Calu3 (cell line): ENCODE results near the gene NMNAT3. TPM values are rescaled to one million over a fixed set of nuclear protein-coding genes. Genes with fewer than 3 reads are reported as not detected.
A peak's percentile ranks its signal among the peaks of the same experiment; 100 is the strongest.
"Not testable (repeated sequence)": the region's sequence is repeated elsewhere in the genome, so short reads cannot be mapped to it uniquely, and the experiment has no call there.

Source experiments
- BruUV-seq: library from RNA; stranded (reverse); fragments of 400-500 nt; replicated peaks from 2 replicates; lab custom pipeline; 2021; lab: Mats Ljungman, UMichigan
- CTCF ChIA-PET: fragments of 300-600 bp; sonication (Branson Sonifier 250); formaldehyde crosslinking; loops from one replicate; lab custom pipeline; 2022; ENCODE audit warnings: antibody characterized with exemption; lab: Charles Lee
- DNase-seq: peaks from one replicate; pipeline ENCODE4 v3.0.0; 2022
- H3K27ac Mint-ChIP-seq: one replicate; pipeline ENCODE4 v1.8.0; 2022; ENCODE audit warnings: mixed read lengths; ENCODE audit not compliant: unreplicated experiment
- H3K27me3 Mint-ChIP-seq: one replicate; pipeline ENCODE4 v1.8.0; 2022; ENCODE audit warnings: mixed read lengths; ENCODE audit not compliant: unreplicated experiment
- H3K36me3 Mint-ChIP-seq: one replicate; pipeline ENCODE4 v1.8.0; 2022; ENCODE audit warnings: mild to moderate bottlenecking, moderate library complexity, mixed read lengths; ENCODE audit not compliant: insufficient read depth, unreplicated experiment
- H3K4me1 Mint-ChIP-seq: one replicate; pipeline ENCODE4 v1.8.0; 2022; ENCODE audit warnings: mild to moderate bottlenecking, low read depth, mixed read lengths; ENCODE audit not compliant: unreplicated experiment
- H3K4me3 Mint-ChIP-seq: one replicate; pipeline ENCODE4 v1.8.0; 2022; ENCODE audit warnings: mild to moderate bottlenecking, low read depth, moderate library complexity, mixed read lengths; ENCODE audit not compliant: unreplicated experiment
- H3K9me3 Mint-ChIP-seq: one replicate; pipeline ENCODE4 v1.8.0; 2022; ENCODE audit warnings: low read depth, mixed read lengths; ENCODE audit not compliant: unreplicated experiment
- intact Hi-C: fragments of 100-400 bp; cut with micrococcal nuclease; formaldehyde crosslinking; loops from one replicate; pipeline ENCODE4 v1.10.0; 2022; ENCODE audit not compliant: unreplicated experiment
- total RNA-seq: library from RNA; stranded (reverse); gene quantifications from 2 replicates; pipeline ENCODE4 v1.2.3, GENCODE V29; 2022
- TF ChIP-seq, protein P1 (sequence below): fragments of 200-600 bp; IDR thresholded peaks from one replicate; pipeline ENCODE4 v1.8.0; 2022; ENCODE audit warnings: antibody characterized with exemption; ENCODE audit not compliant: unreplicated experiment

The NMNAT3 gene
- total RNA-seq, 1 experiment from 2014 or later: 7.2 TPM

DNA sequence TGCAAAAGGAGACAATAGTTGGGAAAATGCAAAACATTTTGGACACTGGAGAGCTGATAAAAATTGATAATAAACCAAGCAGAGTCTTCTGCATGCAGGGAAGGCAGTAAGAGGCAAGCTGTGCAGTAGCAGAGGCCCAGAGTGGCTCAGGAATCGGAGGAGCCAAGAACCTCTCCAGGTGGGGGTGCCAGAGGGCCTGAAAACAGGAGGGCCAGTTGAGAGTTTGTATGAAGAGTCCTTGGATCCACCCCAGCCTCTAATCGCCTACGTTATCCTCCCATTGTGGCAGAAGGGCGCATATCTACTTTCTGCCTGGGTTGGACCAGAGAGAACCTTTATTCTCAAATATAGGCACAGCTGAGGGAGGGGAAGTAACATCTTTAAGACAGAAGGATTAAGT, 89.3 kb downstream of the NMNAT3 start:
- no peaks in the 10 kb centered on the region for H3K27me3 Mint-ChIP-seq

DNA sequence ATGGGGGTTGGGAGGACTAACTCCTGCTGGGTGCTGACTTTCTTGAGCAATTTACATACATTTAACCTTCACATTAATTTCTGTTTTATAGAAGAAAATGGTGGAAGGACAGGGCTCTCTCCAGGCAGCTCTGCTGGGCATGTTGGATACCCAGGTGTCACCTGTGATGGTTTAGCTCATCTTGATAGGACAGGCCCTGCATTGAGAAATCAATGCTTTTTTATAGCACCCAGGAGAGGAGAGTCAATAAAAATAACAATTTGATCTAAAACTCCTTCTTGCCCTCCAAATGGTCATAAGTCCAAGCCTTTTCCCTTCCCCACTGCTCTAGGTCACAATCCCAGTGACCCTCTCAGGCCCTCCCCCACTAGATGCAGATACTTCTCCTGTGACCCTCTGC, 90.0 kb downstream of the NMNAT3 start:
- CTCF ChIA-PET: no interaction called here
- H3K36me3 Mint-ChIP-seq: no peaks in the 10 kb centered on the region
- H3K4me1 Mint-ChIP-seq: no peaks in the 10 kb centered on the region
- H3K9me3 Mint-ChIP-seq: no peaks in the 10 kb centered on the region
- no peak overlapping the region for H3K4me3 Mint-ChIP-seq
- TF ChIP-seq, protein P1, sequence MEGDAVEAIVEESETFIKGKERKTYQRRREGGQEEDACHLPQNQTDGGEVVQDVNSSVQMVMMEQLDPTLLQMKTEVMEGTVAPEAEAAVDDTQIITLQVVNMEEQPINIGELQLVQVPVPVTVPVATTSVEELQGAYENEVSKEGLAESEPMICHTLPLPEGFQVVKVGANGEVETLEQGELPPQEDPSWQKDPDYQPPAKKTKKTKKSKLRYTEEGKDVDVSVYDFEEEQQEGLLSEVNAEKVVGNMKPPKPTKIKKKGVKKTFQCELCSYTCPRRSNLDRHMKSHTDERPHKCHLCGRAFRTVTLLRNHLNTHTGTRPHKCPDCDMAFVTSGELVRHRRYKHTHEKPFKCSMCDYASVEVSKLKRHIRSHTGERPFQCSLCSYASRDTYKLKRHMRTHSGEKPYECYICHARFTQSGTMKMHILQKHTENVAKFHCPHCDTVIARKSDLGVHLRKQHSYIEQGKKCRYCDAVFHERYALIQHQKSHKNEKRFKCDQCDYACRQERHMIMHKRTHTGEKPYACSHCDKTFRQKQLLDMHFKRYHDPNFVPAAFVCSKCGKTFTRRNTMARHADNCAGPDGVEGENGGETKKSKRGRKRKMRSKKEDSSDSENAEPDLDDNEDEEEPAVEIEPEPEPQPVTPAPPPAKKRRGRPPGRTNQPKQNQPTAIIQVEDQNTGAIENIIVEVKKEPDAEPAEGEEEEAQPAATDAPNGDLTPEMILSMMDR: no peak
- BruUV-seq: no TSS peak
- intact Hi-C loops: loop anchor here (10.0 kb wide), 1 partner anchor 347 kb away; the partner anchor contains the start of gene CLSTN2
- no peaks in the 10 kb centered on the region for H3K27me3 Mint-ChIP-seq
- no peak overlapping the region for H3K27ac Mint-ChIP-seq
- DNase-seq: no peak

More for the DNA sequence above, 89.3 kb downstream of the NMNAT3 start:
- intact Hi-C loops: loop anchor here (10.0 kb wide), 1 partner anchor 346 kb away; the partner anchor contains the start of gene CLSTN2
- no peaks in the 10 kb centered on the region for H3K4me1 Mint-ChIP-seq
- CTCF ChIA-PET: interaction anchor here (0.6 kb wide), 1 partner anchor 501 kb away, joined by 3 read pairs; no protein-coding TSS in a partner anchor
- DNase-seq: peak; percentile 41
- BruUV-seq: no TSS peak
- no peaks in the 10 kb centered on the region for H3K36me3 Mint-ChIP-seq
- TF ChIP-seq, protein P1: no peak
- no peaks in the 10 kb centered on the region for H3K9me3 Mint-ChIP-seq
- no peak overlapping the region for H3K4me3 Mint-ChIP-seq
- no peak overlapping the region for H3K27ac Mint-ChIP-seq

DNA sequence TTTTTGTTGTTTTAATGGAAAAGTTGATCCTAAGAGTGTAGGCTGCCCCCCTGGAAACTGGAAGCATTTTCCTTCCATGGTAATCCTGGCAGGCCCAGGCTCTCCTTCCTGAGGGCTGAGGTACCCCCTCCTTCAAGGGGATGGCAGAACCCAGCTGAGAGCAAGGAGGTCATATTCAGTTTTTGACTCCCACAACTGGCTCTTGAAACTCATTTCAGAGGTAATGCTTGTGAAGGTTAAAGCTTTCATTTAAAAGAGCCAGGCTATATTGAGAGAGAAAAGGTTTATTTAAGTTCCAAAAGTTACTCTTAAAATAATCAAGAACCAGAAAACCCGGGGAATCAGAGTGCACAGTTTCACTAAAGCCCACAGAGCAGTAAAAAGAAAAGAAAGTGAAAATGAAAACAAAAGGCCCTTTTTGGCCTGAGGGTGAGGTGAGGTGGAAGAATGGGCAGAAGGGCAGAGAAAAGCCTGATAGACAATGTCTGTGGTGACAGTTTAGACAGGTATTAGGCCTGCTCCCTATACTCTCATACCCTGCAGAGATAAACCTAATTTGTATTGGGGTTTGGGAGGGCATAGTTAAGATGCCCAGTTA, 91.3 kb downstream of the NMNAT3 start:
- intact Hi-C loops: loop anchor here (10.0 kb wide), 1 partner anchor 348 kb away; the partner anchor contains the start of gene CLSTN2
- no peaks in the 10 kb centered on the region for H3K9me3 Mint-ChIP-seq
- H3K27ac Mint-ChIP-seq: no peak overlapping the region
- H3K27me3 Mint-ChIP-seq: no peaks in the 10 kb centered on the region
- CTCF ChIA-PET: no interaction called here
- no TSS peak for BruUV-seq
- H3K4me3 Mint-ChIP-seq: no peak overlapping the region
- TF ChIP-seq, protein P1: no peak
- H3K4me1 Mint-ChIP-seq: no peaks in the 10 kb centered on the region
- no peaks in the 10 kb centered on the region for H3K36me3 Mint-ChIP-seq
- no peak for DNase-seq

DNA sequence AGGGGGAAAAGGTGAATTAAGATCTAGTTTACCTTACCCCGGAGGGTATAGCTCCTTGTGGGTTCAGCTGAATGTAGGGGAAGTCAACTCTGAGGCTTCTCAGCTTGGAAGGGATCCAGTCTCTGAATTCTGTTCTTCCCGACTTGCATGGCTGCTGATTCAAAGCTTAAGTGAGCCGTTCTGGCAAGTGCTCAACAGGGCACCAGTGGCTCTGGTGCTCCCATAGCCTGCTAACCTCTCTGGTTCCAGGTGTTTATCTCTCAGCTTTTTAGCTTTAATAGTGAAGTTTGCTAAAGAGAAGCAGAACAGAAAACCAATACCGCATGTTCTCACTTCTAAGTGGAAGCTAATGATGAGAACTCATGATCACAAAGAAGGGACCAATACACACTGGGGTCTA, 92.0 kb downstream of the NMNAT3 start:
- intact Hi-C loops: loop anchor here (10.0 kb wide), 1 partner anchor 349 kb away; the partner anchor contains the start of gene CLSTN2

DNA sequence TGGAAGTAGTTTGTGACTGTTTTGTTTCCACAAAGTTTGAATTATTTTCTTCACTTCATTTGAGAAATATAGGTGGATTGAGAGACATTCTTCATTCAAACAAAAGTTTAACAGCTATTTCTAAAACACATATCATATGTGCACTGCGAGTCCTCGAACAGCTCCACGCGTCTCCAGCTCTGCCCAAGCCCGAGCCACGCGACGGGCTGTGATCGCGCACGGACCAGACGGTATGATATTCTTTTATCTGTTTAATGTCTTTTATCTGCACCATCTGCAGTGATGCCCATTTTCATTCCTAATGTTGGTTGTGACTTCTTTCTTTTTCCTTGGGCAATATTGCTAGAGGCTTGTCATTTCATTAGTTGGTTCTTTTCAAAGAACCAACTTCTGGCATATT, 94.1 kb downstream of the NMNAT3 start:
- H3K4me3 Mint-ChIP-seq: not testable (repeated sequence)

More for the DNA sequence above, 92.0 kb downstream of the NMNAT3 start:
- H3K4me3 Mint-ChIP-seq: no peak overlapping the region
- DNase-seq: no peak
- no TSS peak for BruUV-seq
- no peaks in the 10 kb centered on the region for H3K4me1 Mint-ChIP-seq
- no peaks in the 10 kb centered on the region for H3K9me3 Mint-ChIP-seq
- no peaks in the 10 kb centered on the region for H3K27me3 Mint-ChIP-seq
- H3K36me3 Mint-ChIP-seq: no peaks in the 10 kb centered on the region
- TF ChIP-seq, protein P1: no peak
- CTCF ChIA-PET: no interaction called here
- no peak overlapping the region for H3K27ac Mint-ChIP-seq

More for the DNA sequence above, 94.1 kb downstream of the NMNAT3 start:
- H3K36me3 Mint-ChIP-seq, H3K4me1 Mint-ChIP-seq, DNase-seq, H3K27me3 Mint-ChIP-seq, BruUV-seq, CTCF ChIA-PET, H3K27ac Mint-ChIP-seq, H3K9me3 Mint-ChIP-seq: not testable (repeated sequence)
- intact Hi-C loops: loop anchor here (10.0 kb wide), 1 partner anchor 351 kb away; the partner anchor contains the start of gene CLSTN2
